MCF 10A (cell line): ENCODE results near the gene FANCD2. TPM values are rescaled to one million over a fixed set of nuclear protein-coding genes. Genes with fewer than 3 reads are reported as not detected.

Source experiments
- BruUV-seq: library from RNA; stranded (reverse); fragments of 400-500 nt; replicated peaks from 2 replicates; lab custom pipeline; 2021; lab: Mats Ljungman, UMichigan
- CTCF ChIA-PET: fragments of 300-600 bp; sonication (Branson Sonifier 250); formaldehyde crosslinking; extraction: SDS; loops from one replicate; lab custom pipeline; 2021; ENCODE audit warnings: antibody characterized with exemption, inconsistent platforms; lab: Yijun Ruan, JAX
- POLR2A ChIA-PET: fragments of 300-600, 350-650 bp; sonication (Branson Sonifier 250); formaldehyde crosslinking; extraction: SDS; loops from one replicate; lab custom pipeline; 2020; ENCODE audit warnings: antibody characterized with exemption, inconsistent platforms; lab: Yijun Ruan, JAX
- DNase-seq: peaks from one replicate; pipeline ENCODE4 v3.0.0-alpha.2; 2018; ENCODE audit not compliant: unreplicated experiment
- H3K27ac Mint-ChIP-seq: one replicate; pipeline ENCODE4 v1.8.0; 2022; ENCODE audit warnings: mild to moderate bottlenecking, low read depth, mixed read lengths; ENCODE audit not compliant: unreplicated experiment
- H3K27me3 Mint-ChIP-seq: one replicate; pipeline ENCODE4 v1.8.0; 2022; ENCODE audit warnings: mixed read lengths; ENCODE audit not compliant: insufficient read depth, unreplicated experiment
- H3K36me3 Mint-ChIP-seq: one replicate; pipeline ENCODE4 v1.8.0; 2022; ENCODE audit warnings: mild to moderate bottlenecking, moderate library complexity, mixed read lengths; ENCODE audit not compliant: insufficient read depth, unreplicated experiment
- H3K4me1 Mint-ChIP-seq: one replicate; pipeline ENCODE4 v1.8.0; 2022; ENCODE audit warnings: mixed read lengths; ENCODE audit not compliant: insufficient read depth, unreplicated experiment
- H3K4me3 Mint-ChIP-seq: one replicate; pipeline ENCODE4 v1.8.0; 2022; ENCODE audit warnings: mild to moderate bottlenecking, moderate library complexity, mixed read lengths; ENCODE audit not compliant: unreplicated experiment
- H3K9me3 Mint-ChIP-seq: one replicate; pipeline ENCODE4 v1.8.0; 2022; ENCODE audit warnings: mixed read lengths; ENCODE audit not compliant: unreplicated experiment
- CTCF ChIP-seq: fragments of 200-600 bp; IDR thresholded peaks from one replicate; pipeline ENCODE4 v1.8.0; 2022; ENCODE audit warnings: antibody characterized with exemption, mild to moderate bottlenecking; ENCODE audit not compliant: unreplicated experiment
- intact Hi-C: fragments of 100-400 bp; cut with micrococcal nuclease; formaldehyde crosslinking; loops from 2 replicates; pipeline ENCODE4 v1.14.1; 2022
- total RNA-seq: library from RNA; stranded (reverse); gene quantifications from 2 replicates; pipeline ENCODE4 v1.2.3, GENCODE V29; 2022

Gene FANCD2
- total RNA-seq, 1 experiment from 2014 or later = 24.6 TPM

GRCh38 chr3:10136426-10137005 lies 110.3 kb downstream of the FANCD2 start:
- POLR2A ChIA-PET = no interaction called here
- H3K27ac Mint-ChIP-seq = no peak overlapping the region
- BruUV-seq = no TSS peak

GRCh38 chr3:10137178-10137577 lies 110.9 kb downstream of the FANCD2 start:
- no peak for DNase-seq
- no TSS peak for BruUV-seq
- H3K36me3 Mint-ChIP-seq = peaks cover 10% of the 10 kb centered on the region

More at GRCh38 chr3:10136426-10137005, 110.3 kb downstream of the FANCD2 start:
- CTCF ChIA-PET = interaction anchor here (0.7 kb wide), 1 partner anchor 123 kb away, joined by 3 read pairs; no protein-coding TSS in a partner anchor
- H3K27me3 Mint-ChIP-seq = no peaks in the 10 kb centered on the region
- no peak overlapping the region for H3K4me3 Mint-ChIP-seq
- no peaks in the 10 kb centered on the region for H3K9me3 Mint-ChIP-seq
- DNase-seq = no peak
- peaks cover 7% of the 10 kb centered on the region for H3K36me3 Mint-ChIP-seq
- no peaks in the 10 kb centered on the region for H3K4me1 Mint-ChIP-seq
- intact Hi-C loops = no loop called here
- TF ChIP-seq CTCF = no peak

GRCh38 chr3:10140996-10141546 lies 114.8 kb downstream of the FANCD2 start:
- Mint-ChIP-seq H3K4me1 (peaks cover 6% of the 10 kb centered on the region), H3K9me3 (no peaks in the 10 kb centered on the region), H3K4me3 (peak overlapping the region; percentile 86), H3K27ac (peak overlapping the region; percentile 92), H3K27me3 (no peaks in the 10 kb centered on the region), H3K36me3 (peaks cover 36% of the 10 kb centered on the region)
- CTCF ChIA-PET = interaction anchor here (0.6 to 0.8 kb wide), 4 partner anchors 77 to 164 kb away, joined by 3 to 4 read pairs (median 3); no protein-coding TSS in a partner anchor
- no peak for DNase-seq
- POLR2A ChIA-PET = interaction anchor here (0.5 to 3.8 kb wide), 25 partner anchors 10 to 1197 kb away, joined by 3 to 41 read pairs (median 4); partner anchors contain the start of genes ARPC4, BRK1, RPUSD3 and TADA3
- TF ChIP-seq CTCF = no peak
- no TSS peak for BruUV-seq
- intact Hi-C loops = no loop called here

More at GRCh38 chr3:10137178-10137577, 110.9 kb downstream of the FANCD2 start:
- Mint-ChIP-seq H3K4me1 (no peaks in the 10 kb centered on the region), H3K27ac (no peak overlapping the region), H3K9me3 (no peaks in the 10 kb centered on the region), H3K27me3 (no peaks in the 10 kb centered on the region), H3K4me3 (no peak overlapping the region)
- no peak for TF ChIP-seq CTCF
- intact Hi-C loops = no loop called here
- POLR2A ChIA-PET = no interaction called here
- CTCF ChIA-PET = interaction anchor here (0.6 kb wide), 1 partner anchor 23 kb away, joined by 3 read pairs; no protein-coding TSS in a partner anchor
